Measurements from ENCODE around the gene GTF2F1.

DNA sequence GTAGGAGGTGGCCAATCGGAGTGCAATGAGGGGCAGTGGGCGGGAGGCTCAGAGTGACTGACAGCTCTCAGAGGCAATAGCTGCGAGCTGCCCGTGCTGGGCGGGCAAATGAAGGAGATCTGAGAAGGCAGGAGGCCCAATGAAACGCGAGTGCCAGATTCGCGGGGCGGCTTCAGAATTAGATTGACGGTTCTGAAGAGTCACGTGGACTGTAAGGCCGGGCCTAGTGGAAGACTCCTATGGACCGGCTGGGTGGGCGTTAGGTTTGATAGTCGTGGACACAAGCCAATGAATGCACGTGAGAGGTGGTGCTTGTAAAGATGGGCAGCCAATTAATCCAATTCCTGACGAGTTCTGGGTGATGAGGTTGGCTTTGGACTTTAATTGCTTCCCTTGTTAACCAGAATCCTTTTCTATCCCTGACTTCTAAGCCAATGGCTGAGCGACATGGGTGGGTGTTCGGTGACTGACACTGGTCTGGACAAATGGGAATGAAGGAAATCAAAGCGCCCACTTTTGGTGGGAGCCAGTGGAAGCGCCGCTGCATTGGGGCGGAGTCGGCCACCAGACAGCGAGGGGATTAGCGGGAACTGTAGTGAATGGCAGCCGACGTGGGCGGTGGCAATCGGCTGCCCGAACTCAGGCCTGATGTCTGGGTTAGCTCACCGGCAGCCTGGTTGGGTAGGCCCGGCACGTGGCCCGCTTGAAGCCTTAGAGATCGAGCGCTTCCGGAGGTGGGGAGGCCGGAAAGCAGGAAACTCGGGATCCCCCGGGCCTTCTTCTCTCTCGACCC is 32.2 kb upstream of the GTF2F1 start:
- TF ChIP-seq PBX2 (CRISPR knock-in tag; IDR thresholded peaks at IDR 0.05; ENCODE audit: low read depth) (peak; percentile 96), PBX2 (tag; conservative IDR thresholded peaks at IDR 0.05; ENCODE audit: low read depth) (peak; percentile 100), CREB1 (IDR thresholded peaks at IDR 0.05) (no peak; the same call in 1 of the 2 replicates), CREB1 (CRISPR knock-in tag; IDR thresholded peaks at IDR 0.05) (peak; percentile 73), SMARCC2 (IDR thresholded peaks at IDR 0.05; ENCODE audit: low read depth) (no peak), ZFPM2 (CRISPR knock-in tag; IDR thresholded peaks at IDR 0.05) (0 out of 2 replicates have a peak, but pooled peaks have one; percentile 76), KDM1A (IDR thresholded peaks at IDR 0.05) (peak in 1 of 2 experiments; percentile 63; a peak in 1 of 4 replicates), CTCF (IDR thresholded peaks at IDR 0.05 in 2 of 3, conservative IDR thresholded peaks at IDR 0.05 in 1 of 3; ENCODE audit: insufficient read depth in 2 of 3, low read depth in 1 of 3, low read length in 3 of 3) (peak in 1 of 3 experiments; percentile 6; a peak in 1 of 6 replicates), CBX5 (IDR thresholded peaks at IDR 0.05; ENCODE audit: borderline replicate concordance, low read depth) (no peak), GTF2F1 (IDR thresholded peaks at IDR 0.05; ENCODE audit: low read depth, low read length) (no peak), SMARCE1 (IDR thresholded peaks at IDR 0.05) (no peak)
- TF ChIP-seq, protein P1, sequence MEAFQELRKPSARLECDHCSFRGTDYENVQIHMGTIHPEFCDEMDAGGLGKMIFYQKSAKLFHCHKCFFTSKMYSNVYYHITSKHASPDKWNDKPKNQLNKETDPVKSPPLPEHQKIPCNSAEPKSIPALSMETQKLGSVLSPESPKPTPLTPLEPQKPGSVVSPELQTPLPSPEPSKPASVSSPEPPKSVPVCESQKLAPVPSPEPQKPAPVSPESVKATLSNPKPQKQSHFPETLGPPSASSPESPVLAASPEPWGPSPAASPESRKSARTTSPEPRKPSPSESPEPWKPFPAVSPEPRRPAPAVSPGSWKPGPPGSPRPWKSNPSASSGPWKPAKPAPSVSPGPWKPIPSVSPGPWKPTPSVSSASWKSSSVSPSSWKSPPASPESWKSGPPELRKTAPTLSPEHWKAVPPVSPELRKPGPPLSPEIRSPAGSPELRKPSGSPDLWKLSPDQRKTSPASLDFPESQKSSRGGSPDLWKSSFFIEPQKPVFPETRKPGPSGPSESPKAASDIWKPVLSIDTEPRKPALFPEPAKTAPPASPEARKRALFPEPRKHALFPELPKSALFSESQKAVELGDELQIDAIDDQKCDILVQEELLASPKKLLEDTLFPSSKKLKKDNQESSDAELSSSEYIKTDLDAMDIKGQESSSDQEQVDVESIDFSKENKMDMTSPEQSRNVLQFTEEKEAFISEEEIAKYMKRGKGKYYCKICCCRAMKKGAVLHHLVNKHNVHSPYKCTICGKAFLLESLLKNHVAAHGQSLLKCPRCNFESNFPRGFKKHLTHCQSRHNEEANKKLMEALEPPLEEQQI (IDR thresholded peaks at IDR 0.05), result no peak

Measured in K562 (cell line).